Ishikawa (cell line): ENCODE data around the gene CYP3A7.

ENCODE experiments used
- CREB1 ChIP-seq: IDR thresholded peaks from 2 replicates; pipeline ENCODE4 v1.6.1; 2012; ENCODE audit warnings: low read depth
- EGR1 ChIP-seq: IDR thresholded peaks from 2 replicates; pipeline ENCODE4 v1.6.1; 2012
- FOXM1 ChIP-seq: IDR thresholded peaks from 2 replicates; pipeline ENCODE4 v1.6.1; 2012; ENCODE audit warnings: low read depth, borderline replicate concordance
- RAD21 ChIP-seq: IDR thresholded peaks from 2 replicates; pipeline ENCODE4 v1.6.1; 2012; ENCODE audit warnings: low read depth
- TAF1 ChIP-seq: IDR thresholded peaks from 2 replicates; pipeline ENCODE4 v1.6.1; 2012; ENCODE audit warnings: low read depth, mild to moderate bottlenecking
- ZBTB7A ChIP-seq: IDR thresholded peaks from 2 replicates; pipeline ENCODE4 v1.6.1; 2012; ENCODE audit warnings: low read depth

DNA sequence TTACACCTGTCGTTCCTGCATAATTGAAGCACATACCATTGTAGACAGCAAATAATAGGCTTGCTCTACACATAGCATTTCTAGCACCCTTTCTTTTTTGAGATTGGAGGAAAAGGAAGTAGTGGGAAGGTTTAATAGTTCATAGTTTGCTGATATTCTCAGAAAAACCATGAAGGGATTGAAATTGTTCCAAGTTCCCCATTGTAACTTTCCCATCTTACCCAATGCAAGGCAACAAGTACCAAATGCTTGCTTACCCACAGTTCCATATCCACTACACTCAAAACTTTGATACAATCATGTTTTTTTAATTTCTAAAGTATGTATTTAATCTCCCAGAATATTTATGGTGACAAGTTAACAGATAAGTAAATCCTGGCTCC, 69.0 kb downstream of the CYP3A7 start:
- no peak for TF ChIP-seq EGR1
- no peak for TF ChIP-seq CREB1
- TF ChIP-seq ZBTB7A: no peak
- no peak for TF ChIP-seq FOXM1
- no peak for TF ChIP-seq RAD21
- no peak for TF ChIP-seq TAF1
